ENCODE data around the gene COG4.

Gene COG4

GRCh38 chr16:70432723-70433457, 90.5 kb downstream of the COG4 start:
- DNase-seq (ENCODE audit: low spot score): peak; percentile 53

DNA sequence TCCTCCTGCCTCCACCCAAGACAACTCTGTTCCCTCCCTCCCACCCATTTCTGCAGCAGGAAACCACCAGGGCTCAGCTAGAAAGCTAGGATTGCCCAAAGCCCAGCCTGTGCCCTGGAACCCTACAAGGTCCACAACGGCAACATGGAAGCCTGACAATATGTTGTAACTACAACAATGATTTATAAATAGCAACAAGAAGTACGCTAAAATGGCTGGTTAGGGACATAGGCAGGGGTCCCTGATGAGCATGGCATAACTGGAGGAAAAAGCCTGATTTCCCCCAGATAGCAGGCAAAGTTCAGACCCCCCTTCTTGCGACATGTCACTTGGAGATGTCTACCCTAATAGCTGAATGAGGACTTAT, 91.0 kb downstream of the COG4 start:
- peak; percentile 24 for DNase-seq (ENCODE audit: low spot score)

GRCh38 chr16:70430667-70431536, 92.5 kb downstream of the COG4 start:
- DNase-seq (ENCODE audit: low spot score): peak; percentile 50

Measured in hematopoietic multipotent progenitor cell treated with erythropoietin and hydrocortisone succinate and interleukin-3 and kit ligand, for 15 days (in vitro differentiated cells).